Ammon's horn (tissue), 1 donor: ENCODE measurements around the gene NFILZ.

Experiments used
- DNase-seq: peaks from one replicate; pipeline ENCODE4 v3.0.0-alpha.2; 2016; ENCODE audit warnings: low spot score

The NFILZ gene

DNA sequence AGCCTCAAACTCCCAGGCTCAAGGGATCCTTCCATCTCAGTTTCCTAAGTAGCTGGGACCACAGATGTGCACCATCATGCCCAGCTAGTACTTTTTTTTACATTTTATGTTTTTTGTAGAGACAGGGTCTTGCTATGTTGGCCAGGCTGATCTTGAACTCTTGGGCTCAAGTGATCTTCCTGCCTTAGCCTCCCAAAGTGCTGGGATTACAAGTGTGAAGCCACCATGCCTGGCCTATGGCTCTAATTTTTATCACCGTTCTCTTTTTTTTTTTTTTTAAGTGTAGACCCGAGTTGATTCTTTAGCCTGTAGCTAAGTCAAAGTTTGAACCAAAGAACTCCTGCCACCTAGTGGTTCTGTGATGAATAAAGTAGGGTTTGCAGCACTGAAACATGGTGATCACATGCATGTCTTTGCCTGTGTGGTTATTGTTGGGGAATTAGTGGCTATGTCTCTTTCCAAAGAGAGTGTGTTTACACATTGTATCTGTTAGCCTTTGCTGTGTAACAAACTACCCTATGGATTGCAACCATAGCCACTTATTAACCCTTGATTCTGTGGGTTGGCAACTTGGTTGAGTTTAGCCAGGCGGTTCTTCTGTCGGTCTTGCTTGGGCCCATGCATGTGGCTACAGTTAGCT, 11.6 kb downstream of the NFILZ start:
- no peak for DNase-seq

DNA sequence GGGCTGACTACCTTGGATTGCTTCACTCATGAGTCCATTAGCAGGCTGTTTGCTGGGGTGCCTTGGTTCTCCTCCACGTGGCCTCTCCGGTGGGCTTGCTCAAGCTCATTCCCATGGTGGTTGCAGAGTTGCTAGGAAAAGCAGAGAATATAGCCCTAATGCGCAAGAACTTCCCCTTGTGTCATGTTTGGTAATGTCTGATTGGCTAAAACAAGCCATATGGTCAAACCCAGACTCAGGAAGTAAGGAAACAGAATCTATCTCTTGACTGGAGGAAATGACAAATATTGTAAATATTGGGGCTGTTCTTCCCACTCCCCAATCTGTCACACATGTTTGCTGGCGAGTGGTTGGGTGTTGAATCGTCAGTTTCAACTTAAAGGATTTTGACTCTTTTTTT, 12.1 kb downstream of the NFILZ start:
- DNase-seq: no peak

GRCh38 chr19:8643860-8644653, 13.6 kb downstream of the NFILZ start:
- no peak for DNase-seq

DNA sequence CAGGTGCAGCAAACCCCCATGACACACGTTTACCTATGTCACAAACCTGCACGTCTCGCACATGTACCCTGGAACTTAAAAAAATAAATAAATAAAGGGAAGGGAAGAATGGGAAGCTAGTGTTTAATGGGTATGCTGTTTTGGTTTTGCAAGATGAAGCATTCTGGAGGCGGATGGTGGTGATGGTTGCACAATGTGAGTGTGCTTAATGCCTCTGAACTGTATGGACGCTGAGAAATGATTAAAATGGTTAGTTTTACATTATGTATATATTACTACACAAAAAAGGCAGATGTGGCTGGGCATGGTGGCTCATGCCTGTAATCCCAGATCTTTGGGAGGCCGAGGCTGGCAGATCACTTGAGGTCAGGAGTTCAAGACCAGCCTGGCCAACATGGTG, 17.8 kb downstream of the NFILZ start:
- no peak for DNase-seq

DNA sequence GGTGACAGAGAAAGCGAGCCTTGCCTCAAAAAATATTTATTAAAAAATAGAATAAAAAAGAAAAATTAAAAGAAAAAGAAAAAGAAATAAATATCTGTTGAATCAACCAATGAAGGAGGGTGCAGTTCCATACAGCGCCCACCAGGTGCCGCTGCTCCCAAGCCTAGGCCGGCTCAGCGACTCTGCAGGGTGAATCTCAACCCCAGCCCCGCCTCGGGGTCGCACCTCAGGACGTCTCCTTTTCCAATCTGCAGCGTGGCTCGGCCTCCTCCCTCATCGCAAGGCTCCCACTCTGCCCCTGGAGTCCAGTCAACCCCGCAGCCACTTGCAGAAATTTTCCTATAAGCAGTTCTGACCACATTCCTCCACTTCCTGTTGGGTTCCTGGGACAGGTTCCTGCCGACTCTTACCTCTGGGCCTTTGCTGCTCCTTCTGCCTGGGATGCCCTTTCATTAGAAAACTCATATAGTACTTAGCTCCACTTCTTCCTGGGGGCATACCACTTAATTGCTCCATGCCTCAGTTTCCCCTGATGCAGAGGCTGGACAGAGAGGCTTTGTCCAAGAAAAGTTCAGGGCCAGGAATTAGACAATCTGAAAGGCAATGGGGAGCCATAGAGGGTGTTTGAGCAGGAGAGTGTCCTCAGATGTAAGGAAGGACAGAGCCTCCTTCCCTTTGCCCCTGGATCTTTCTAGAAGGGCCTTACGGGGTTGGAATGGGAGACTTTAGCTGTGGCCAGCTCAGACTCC, 24.3 kb downstream of the NFILZ start:
- DNase-seq: peak; percentile 66

GRCh38 chr19:8655340-8655709, 24.9 kb downstream of the NFILZ start:
- DNase-seq: no peak

- DNase-seq: no peak
These were observed 27.4 kb downstream of the NFILZ start for GRCh38 chr19:8657869-8658268.

GRCh38 chr19:8659905-8660304, 29.5 kb downstream of the NFILZ start:
- DNase-seq: no peak

DNA sequence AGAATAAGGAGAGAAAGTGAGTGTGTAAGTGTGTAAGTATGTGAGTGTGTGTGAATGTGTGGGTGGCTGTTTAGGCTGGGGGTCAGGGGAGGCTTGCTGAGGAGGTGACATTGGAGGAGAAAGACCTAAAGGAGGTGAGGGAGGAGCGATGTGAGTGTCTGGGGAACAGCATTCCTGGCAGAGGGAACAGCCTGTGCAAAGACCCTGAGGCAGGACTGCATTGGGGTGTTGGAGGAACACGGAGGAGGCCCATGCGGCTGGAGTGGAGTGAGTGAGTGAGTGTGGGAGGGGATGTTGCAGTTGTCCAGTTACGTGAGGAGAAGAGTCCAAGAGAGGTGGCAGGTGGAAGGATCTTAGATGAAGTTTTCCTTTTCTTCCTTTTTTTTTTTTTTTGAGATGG, 31.8 kb downstream of the NFILZ start:
- no peak for DNase-seq

DNA sequence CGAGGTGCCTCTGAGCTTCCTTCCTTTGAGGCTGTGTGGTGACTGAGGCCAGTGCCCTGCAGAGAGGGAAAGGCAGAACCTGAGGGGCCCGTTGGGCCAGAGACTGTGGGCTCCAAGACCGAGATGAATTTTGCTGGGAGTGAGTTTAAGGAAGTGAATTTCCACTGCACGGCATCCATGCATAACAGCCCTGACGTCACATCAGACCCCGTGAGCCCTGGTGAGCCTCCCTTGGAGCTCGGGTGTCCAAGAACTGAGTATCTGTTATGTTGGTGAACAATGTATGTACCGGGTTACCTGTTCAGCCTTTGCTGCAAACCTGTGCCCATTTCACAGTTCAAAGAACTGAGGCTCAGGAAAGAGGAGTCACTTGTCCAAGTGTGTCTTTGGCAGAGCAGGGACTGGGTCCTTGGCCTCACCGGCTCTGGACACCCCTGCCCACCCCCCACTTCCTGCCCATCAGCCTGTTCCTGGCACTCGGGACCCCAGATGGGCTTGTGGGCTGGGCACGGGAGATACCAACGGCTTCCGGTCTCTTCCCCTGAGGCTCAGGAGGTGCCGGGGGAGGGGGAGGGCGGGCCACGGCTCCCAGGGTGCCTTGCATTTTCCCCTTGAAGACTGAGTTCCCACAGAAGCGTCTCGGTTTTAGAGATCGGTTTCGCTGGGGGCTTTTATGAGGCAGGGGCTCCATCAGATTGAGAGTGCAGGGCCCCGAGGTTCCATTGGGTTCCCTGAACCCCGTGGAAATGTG, 33.7 kb downstream of the NFILZ start:
- no peak for DNase-seq

- DNase-seq: no peak
These were observed 34.2 kb downstream of the NFILZ start for GRCh38 chr19:8664671-8665057.

DNA sequence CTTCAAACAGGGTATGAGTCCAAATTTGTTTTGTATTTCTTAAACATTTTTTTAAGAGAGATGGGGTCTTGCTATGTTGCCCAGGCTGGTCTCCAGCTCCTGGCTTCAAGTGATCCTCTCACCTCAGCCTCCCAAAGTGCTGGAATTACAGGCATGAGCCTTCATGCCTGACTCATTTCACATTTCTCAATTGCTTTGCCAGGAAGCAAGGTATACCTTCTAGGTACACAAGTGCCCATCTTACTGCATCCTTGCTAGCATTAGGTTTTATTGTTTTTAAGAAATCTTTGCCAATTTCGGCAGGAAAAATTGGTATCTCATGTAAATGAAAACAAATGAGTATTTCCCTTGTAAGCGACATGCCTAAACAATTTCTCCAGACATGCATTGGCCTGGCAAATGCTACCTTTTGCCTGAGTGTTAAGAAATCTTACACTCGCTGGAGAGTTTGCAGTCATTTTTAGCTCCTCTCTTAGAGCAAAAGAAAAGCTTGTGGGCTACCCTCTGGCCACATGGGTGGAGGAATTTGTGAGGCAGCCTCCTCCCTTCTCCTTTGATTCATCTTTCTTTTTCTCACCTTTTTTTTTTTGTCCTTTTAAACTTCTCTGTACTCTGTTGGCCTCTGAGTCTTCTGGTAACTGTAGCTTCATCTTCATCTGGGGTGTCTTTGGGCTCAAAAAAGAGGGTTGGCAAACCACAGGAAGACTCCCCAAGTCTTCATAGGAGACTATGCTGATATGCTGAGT, 35.2 kb downstream of the NFILZ start:
- no peak for DNase-seq

- no peak for DNase-seq
These were observed 36.5 kb downstream of the NFILZ start for GRCh38 chr19:8666814-8667405.

DNA sequence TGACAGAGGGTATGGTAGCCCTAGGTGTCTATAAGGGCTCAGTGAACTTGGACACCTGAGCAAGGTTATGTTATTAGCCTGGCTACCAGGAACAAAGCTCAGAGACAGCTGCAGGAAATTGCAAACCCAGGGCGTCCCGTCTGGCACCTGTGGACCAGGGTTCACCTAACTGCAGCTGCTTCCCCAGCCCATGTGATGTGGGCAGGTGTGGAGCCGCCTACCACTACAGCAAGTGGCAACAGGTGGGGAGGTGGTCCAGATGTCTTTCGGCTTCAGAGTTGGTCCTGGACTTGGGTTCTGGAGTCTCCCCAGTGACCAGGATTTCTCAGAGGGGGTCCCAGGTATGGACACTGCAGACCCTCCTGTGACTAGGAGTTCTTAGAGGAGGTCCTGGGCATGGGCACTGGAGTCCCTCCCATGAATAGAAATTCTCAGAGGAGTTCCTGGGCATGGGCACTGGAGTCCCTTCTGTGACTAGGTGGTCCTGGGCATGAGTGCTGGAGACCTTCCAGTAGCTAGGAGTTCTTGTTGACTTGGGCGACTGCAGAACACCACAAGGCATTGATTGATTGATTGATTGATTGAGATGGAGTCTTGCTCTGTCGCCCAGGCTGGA, 43.0 kb downstream of the NFILZ start:
- DNase-seq: no peak

DNA sequence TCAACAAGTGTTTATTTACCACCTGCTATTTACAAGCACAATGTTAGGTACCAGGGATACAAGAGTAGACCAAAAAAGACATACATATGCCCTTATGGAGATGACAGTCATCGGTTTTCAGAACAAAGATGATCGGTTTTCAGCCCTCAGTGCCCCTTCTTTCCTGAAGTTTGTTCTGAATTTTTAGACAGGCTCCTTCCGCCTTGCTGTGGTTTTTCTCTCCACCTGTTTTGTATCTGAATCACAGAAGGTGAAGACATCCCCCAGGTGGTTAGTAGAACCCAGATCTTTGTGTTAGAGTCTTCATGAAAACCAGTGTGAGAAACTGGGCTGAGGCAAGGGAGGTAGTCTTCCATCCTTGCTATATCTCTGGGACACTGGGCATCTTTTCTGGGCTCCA, 44.6 kb downstream of the NFILZ start:
- no peak for DNase-seq

GRCh38 chr19:8678244-8678807, 47.9 kb downstream of the NFILZ start:
- DNase-seq: no peak
